OCI-LY7 (cell line): Measurements from ENCODE around the gene PPAT. TPM values are rescaled to one million over a fixed set of nuclear protein-coding genes. Genes with fewer than 3 reads are reported as not detected.

Experiments
- BruUV-seq: library from RNA; stranded (reverse); fragments of 400-500 nt; replicated peaks from 2 replicates; lab custom pipeline; 2021; lab: Mats Ljungman, UMichigan
- CTCF ChIA-PET: fragments of 300-600 bp; sonication (Branson Sonifier 250); formaldehyde crosslinking; loops from one replicate; lab custom pipeline; 2022; ENCODE audit warnings: antibody characterized with exemption; ENCODE audit not compliant: unreplicated experiment; lab: Charles Lee
- POLR2A ChIA-PET: fragments of 300-600 bp; sonication (Branson Sonifier 250); formaldehyde crosslinking; loops from one replicate; lab custom pipeline; 2022; ENCODE audit warnings: antibody characterized with exemption; lab: Charles Lee
- DNase-seq: peaks from one replicate; pipeline ENCODE4 v3.0.0-alpha.2; 2015; ENCODE audit warnings: low spot score
- H2AFZ ChIP-seq: fragments of 200-600 bp; sonication (generic), shearing (Covaris generic); 2 replicates; pipeline ENCODE4 v1.6.1; 2014; ENCODE audit warnings: mild to moderate bottlenecking, antibody characterized with exemption, low read length, moderate library complexity
- H3K27ac ChIP-seq: fragments of 200-600 bp; sonication (generic); 2 replicates; pipeline ENCODE4 v1.5.1; 2014; ENCODE audit warnings: mixed run types, low read depth, mild to moderate bottlenecking, moderate library complexity, low read length, inconsistent platforms; ENCODE audit not compliant: poor library complexity, severe bottlenecking
- H3K36me3 ChIP-seq: fragments of 200-600 bp; sonication (generic); 2 replicates; pipeline ENCODE4 v1.6.1; 2014; ENCODE audit warnings: mild to moderate bottlenecking, antibody characterized with exemption, low read length, moderate library complexity, mixed read lengths; ENCODE audit not compliant: insufficient read depth
- H3K4me1 ChIP-seq: fragments of 200-600 bp; sonication (generic); 2 replicates; pipeline ENCODE4 v1.5.1; 2014; ENCODE audit warnings: mild to moderate bottlenecking, low read length; ENCODE audit not compliant: insufficient read depth, poor library complexity, severe bottlenecking
- H3K4me2 ChIP-seq: fragments of 200-600 bp; sonication (generic); 2 replicates; pipeline ENCODE4 v1.6.1; 2014; ENCODE audit warnings: mild to moderate bottlenecking, low read length
- H3K4me3 ChIP-seq: fragments of 200-600 bp; sonication (generic); 2 replicates; pipeline ENCODE4 v1.5.1; 2014; ENCODE audit warnings: mild to moderate bottlenecking, low read depth, low read length; ENCODE audit not compliant: poor library complexity, severe bottlenecking
- H3K79me2 ChIP-seq: fragments of 200-600 bp; sonication (generic); 2 replicates; pipeline ENCODE4 v1.6.1; 2016; ENCODE audit warnings: low read depth, mild to moderate bottlenecking, low read length, moderate library complexity, mixed read lengths; ENCODE audit not compliant: insufficient read depth
- H3K9me2 ChIP-seq: fragments of 200-600 bp; sonication (generic); 2 replicates; pipeline ENCODE4 v1.6.1; 2016; ENCODE audit warnings: mild to moderate bottlenecking, low read length, mixed read lengths; ENCODE audit not compliant: insufficient read depth
- H3K9me3 ChIP-seq: fragments of 200-600 bp; sonication (generic); 2 replicates; pipeline ENCODE4 v1.6.1; 2014; ENCODE audit warnings: mild to moderate bottlenecking, mixed run types, low read length, mixed read lengths
- H4K20me1 ChIP-seq: fragments of 200-600 bp; sonication (generic); 2 replicates; pipeline ENCODE4 v1.6.1; 2014; ENCODE audit warnings: mild to moderate bottlenecking, antibody characterized with exemption, low read length, moderate library complexity, mixed read lengths; ENCODE audit not compliant: insufficient read depth
- CTCF ChIP-seq: fragments of 200-600 bp; sonication (generic); conservative IDR thresholded peaks from 2 replicates; pipeline ENCODE4 v1.5.1; 2014; ENCODE audit warnings: mild to moderate bottlenecking, antibody characterized with exemption, low read length, moderate library complexity, mixed read lengths
- EZH2phosphoT487 ChIP-seq: fragments of 200-600 bp; sonication (generic); IDR thresholded peaks from 2 replicates; pipeline ENCODE4 v1.6.1; 2018; ENCODE audit warnings: low read depth, borderline replicate concordance, mild to moderate bottlenecking, mixed run types, antibody characterized with exemption, low read length, moderate library complexity, mixed read lengths
- intact Hi-C: fragments of 100-400 bp; cut with micrococcal nuclease; formaldehyde crosslinking; loops from one replicate; pipeline ENCODE4 v1.10.0; 2022; ENCODE audit not compliant: unreplicated experiment
- total RNA-seq, 2 experiments: library from RNA; depleted of rRNA in 1 of 2; stranded (reverse); fragments of >200 nt in 1 of 2; shearing (Covaris generic) in 1 of 2; gene quantifications; 2 replicates each; pipeline ENCODE4 v1.2.3, GENCODE V29; 2014 to 2022

The PPAT gene
- total RNA-seq, 2 experiments from 2014 or later, result 35.8 to 54.3 TPM

DNA sequence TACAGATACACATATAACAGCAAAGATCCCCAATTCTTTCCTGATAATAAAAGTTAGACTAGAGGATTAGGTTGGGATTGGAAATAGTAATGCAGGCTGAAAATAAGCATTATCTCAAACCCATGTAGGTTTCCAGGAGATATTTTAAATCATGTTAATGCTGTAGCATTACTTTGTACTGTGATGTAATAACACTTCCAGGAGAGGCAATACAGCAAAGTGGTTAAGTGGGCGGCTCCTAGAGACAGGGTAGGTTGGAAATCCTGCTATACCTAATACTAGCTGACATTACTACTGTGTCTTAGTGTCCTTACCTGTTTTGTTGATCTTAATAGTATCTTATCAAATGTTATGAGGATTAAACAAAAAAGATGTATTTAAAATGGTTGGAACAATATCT is 10.3 kb upstream of the PPAT start:
- H3K79me2 ChIP-seq, result peaks cover 84% of the 10 kb centered on the region
- no peaks in the 10 kb centered on the region for H3K9me3 ChIP-seq
- peaks cover 16% of the 10 kb centered on the region for H3K4me1 ChIP-seq
- H3K36me3 ChIP-seq, result peaks cover 99% of the 10 kb centered on the region
- no TSS peak for BruUV-seq
- no peak overlapping the region for H3K27ac ChIP-seq
- H4K20me1 ChIP-seq, result peaks cover 29% of the 10 kb centered on the region
- ChIA-PET POLR2A (interaction anchor here (0.5 to 1.8 kb wide), 6 partner anchors 9 to 476 kb away, joined by 3 to 6 read pairs (median 4); partner anchors contain the start of genes AASDH and PAICS), CTCF (interaction anchor here (0.8 kb wide), 1 partner anchor 12 kb away, joined by 3 read pairs; no protein-coding TSS in a partner anchor)
- H3K9me2 ChIP-seq, result no peaks in the 10 kb centered on the region
- intact Hi-C loops, result no loop called here
- no peak for DNase-seq
- H3K4me3 ChIP-seq, result no peak overlapping the region
- TF ChIP-seq EZH2phosphoT487, result no peak
- no peak overlapping the region for H2AFZ ChIP-seq
- no peak overlapping the region for H3K4me2 ChIP-seq

DNA sequence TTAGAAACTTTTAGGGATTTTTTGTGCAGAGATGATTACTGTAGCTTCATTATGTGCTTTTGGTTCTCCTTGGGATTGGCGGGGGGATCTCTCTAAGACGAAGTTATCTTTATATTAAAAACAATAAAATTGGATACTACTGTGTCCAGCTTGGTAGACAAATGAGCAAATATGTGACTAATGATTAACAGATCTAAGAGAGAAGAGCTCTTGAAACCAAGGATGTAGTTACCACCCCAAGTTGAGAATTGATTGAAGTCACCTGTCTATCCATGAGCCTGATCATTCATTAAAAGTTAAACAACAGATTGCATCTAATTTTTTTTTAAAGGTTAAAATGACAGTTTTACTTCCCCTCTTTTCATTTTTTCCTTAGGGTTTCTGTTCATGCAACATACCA is 9.3 kb upstream of the PPAT start:
- Histone ChIP-seq H3K4me3 (no peak overlapping the region), H3K79me2 (peaks cover 94% of the 10 kb centered on the region), H3K4me1 (peaks cover 26% of the 10 kb centered on the region), H3K36me3 (peaks cover 99% of the 10 kb centered on the region), H3K9me3 (no peaks in the 10 kb centered on the region), H3K27ac (no peak overlapping the region), H3K9me2 (no peaks in the 10 kb centered on the region), H2AFZ (no peak overlapping the region), H4K20me1 (peaks cover 39% of the 10 kb centered on the region), H3K4me2 (no peak overlapping the region)
- TF ChIP-seq CTCF, result no peak
- TF ChIP-seq EZH2phosphoT487, result no peak
- TSS peak; percentile 4 for BruUV-seq
- no peak for DNase-seq
- ChIA-PET POLR2A (interaction anchor here (0.7 to 4.1 kb wide), 9 partner anchors 9 to 414 kb away, joined by 3 to 29 read pairs (median 4); partner anchors contain the start of genes AASDH, PAICS and PPAT), CTCF (no interaction called here)
- intact Hi-C loops, result no loop called here

GRCh38 chr4:56440983-56441382 is 5.6 kb upstream of the PPAT start:
- no peak for DNase-seq
- ChIA-PET CTCF (no interaction called here), POLR2A (interaction anchor here (0.8 to 4.1 kb wide), 3 partner anchors 12 to 18 kb away, joined by 3 to 29 read pairs (median 5); no protein-coding TSS in a partner anchor)
- Histone ChIP-seq H3K27ac (peak overlapping the region; percentile 16), H2AFZ (no peak overlapping the region), H3K36me3 (peaks cover 83% of the 10 kb centered on the region), H3K79me2 (peaks cover 99% of the 10 kb centered on the region), H3K4me2 (peak overlapping the region; percentile 76), H3K4me3 (peak overlapping the region; percentile 42), H4K20me1 (peaks cover 41% of the 10 kb centered on the region), H3K9me3 (no peaks in the 10 kb centered on the region), H3K4me1 (peaks cover 41% of the 10 kb centered on the region), H3K9me2 (no peaks in the 10 kb centered on the region)
- no TSS peak for BruUV-seq
- intact Hi-C loops, result no loop called here
- TF ChIP-seq CTCF, result no peak
- TF ChIP-seq EZH2phosphoT487, result no peak
